Renal pelvis (tissue), 4 donors: ENCODE measurements around the gene MDP1. TPM values are rescaled to one million over a fixed set of nuclear protein-coding genes. Genes with fewer than 3 reads are reported as not detected.
"Not testable (repeated sequence)": the region's sequence is repeated elsewhere in the genome, so short reads cannot be mapped to it uniquely, and the experiment has no call there.

Source experiments
- DNase-seq: peaks from one replicate; pipeline ENCODE4 v3.0.0-alpha.2; 2013
- polyA plus RNA-seq, 3 donors: library from polyadenylated mRNA; unstranded; fragments of 120-200 nt; gene quantifications; one replicate each; pipeline ENCODE4 v1.2.1, GENCODE V29; 2013; ENCODE audit not compliant: insufficient read length in 3 of 3

MDP1 gene
- polyA plus RNA-seq, 3 donors = 13.0 to 20.1 (median 15.3) TPM

- DNase-seq = no peak
Measured at GRCh38 chr14:24234095-24235005, 18.5 kb upstream of the MDP1 start.

GRCh38 chr14:24233538-24233866 is 17.6 kb upstream of the MDP1 start:
- no peak for DNase-seq

- no peak for DNase-seq
Measured at GRCh38 chr14:24232645-24233537, 17.0 kb upstream of the MDP1 start, which contains the start of gene GMPR2. Gene GMPR2 (plus strand): TSS chr14:24232929. CDS start chr14:24233254, 325 bp downstream.

GRCh38 chr14:24232121-24232644 is 16.3 kb upstream of the MDP1 start, which contains the start of gene NEDD8:
Gene NEDD8 (minus strand): TSS chr14:24232367. CDS start chr14:24232267, 100 bp downstream.
- DNase-seq = peak; percentile 90

GRCh38 chr14:24231263-24232120 is 15.6 kb upstream of the MDP1 start:
- no peak for DNase-seq

- no peak for DNase-seq
Measured at GRCh38 chr14:24228902-24229301, 13.0 kb upstream of the MDP1 start.

GRCh38 chr14:24226473-24226872 is 10.6 kb upstream of the MDP1 start:
- no peak for DNase-seq

GRCh38 chr14:24224618-24225071 is 8.8 kb upstream of the MDP1 start:
- DNase-seq = no peak

- DNase-seq = not testable (repeated sequence)
Measured at GRCh38 chr14:24222987-24223386, 7.1 kb upstream of the MDP1 start.

- no peak for DNase-seq
Measured at GRCh38 chr14:24219521-24219920, 3.7 kb upstream of the MDP1 start.

GRCh38 chr14:24219080-24219479 is 3.2 kb upstream of the MDP1 start:
- no peak for DNase-seq

GRCh38 chr14:24216876-24217275 is 1.0 kb upstream of the MDP1 start:
- DNase-seq = not testable (repeated sequence)

GRCh38 chr14:24216345-24216699 is 456 bp upstream of the MDP1 start:
- DNase-seq = no peak

GRCh38 chr14:24213866-24214662 is 1.8 kb downstream of the MDP1 start:
- no peak for DNase-seq

GRCh38 chr14:24212924-24213865 is 2.7 kb downstream of the MDP1 start, which contains the start of gene CHMP4A:
Gene CHMP4A (minus strand): TSS chr14:24213488. CDS start chr14:24213439, 49 bp downstream.
- peak; percentile 97 for DNase-seq

GRCh38 chr14:24211311-24211710 is 4.6 kb downstream of the MDP1 start:
- no peak for DNase-seq

- no peak for DNase-seq
Measured at GRCh38 chr14:24207625-24208024, 8.2 kb downstream of the MDP1 start.

- no peak for DNase-seq
Measured at GRCh38 chr14:24207104-24207551, 8.7 kb downstream of the MDP1 start.
